HG02571 (cell line): Measurements from ENCODE around the gene TMEM63A.
"Not testable (repeated sequence)": the region's sequence is repeated elsewhere in the genome, so short reads cannot be mapped to it uniquely, and the experiment has no call there.

Experiments
- ATAC-seq: cut with Tn5 transposase; IDR thresholded peaks from one replicate; pipeline ENCODE4 v1.9.1; 2021; ENCODE audit warnings: mild to moderate bottlenecking, moderate library complexity; ENCODE audit not compliant: unreplicated experiment

Gene TMEM63A

GRCh38 chr1:225846331-225847310, 35.6 kb downstream of the TMEM63A start:
- ATAC-seq: no peak

GRCh38 chr1:225845571-225846259, 36.5 kb downstream of the TMEM63A start:
- ATAC-seq: no peak

- no peak for ATAC-seq
Measured at GRCh38 chr1:225845097-225845496, 37.1 kb downstream of the TMEM63A start.

GRCh38 chr1:225844236-225845061, 37.7 kb downstream of the TMEM63A start:
- no peak for ATAC-seq

GRCh38 chr1:225843426-225843795, 38.8 kb downstream of the TMEM63A start:
- no peak for ATAC-seq

- ATAC-seq: no peak
Measured at GRCh38 chr1:225842788-225843425, 39.3 kb downstream of the TMEM63A start.

- ATAC-seq: no peak
Measured at GRCh38 chr1:225842074-225842473, 40.1 kb downstream of the TMEM63A start.

- ATAC-seq: no peak
Measured at GRCh38 chr1:225840713-225841112, 41.5 kb downstream of the TMEM63A start.

- no peak for ATAC-seq
Measured at GRCh38 chr1:225840223-225840610, 42.0 kb downstream of the TMEM63A start.

- ATAC-seq: no peak
Measured at GRCh38 chr1:225838793-225839192, 43.4 kb downstream of the TMEM63A start.

- ATAC-seq: not testable (repeated sequence)
Measured at GRCh38 chr1:225836296-225836695, 45.9 kb downstream of the TMEM63A start.

GRCh38 chr1:225835856-225836255, 46.3 kb downstream of the TMEM63A start:
- ATAC-seq: no peak

- no peak for ATAC-seq
Measured at GRCh38 chr1:225834417-225835329, 47.5 kb downstream of the TMEM63A start.

GRCh38 chr1:225830841-225831240, 51.3 kb downstream of the TMEM63A start:
- ATAC-seq: no peak

- no peak for ATAC-seq
Measured at GRCh38 chr1:225828706-225829345, 53.4 kb downstream of the TMEM63A start.

GRCh38 chr1:225827076-225827475, 55.1 kb downstream of the TMEM63A start:
- no peak for ATAC-seq

GRCh38 chr1:225825607-225826007, 56.6 kb downstream of the TMEM63A start:
- no peak for ATAC-seq

GRCh38 chr1:225825078-225825477, 57.1 kb downstream of the TMEM63A start:
- ATAC-seq: no peak

GRCh38 chr1:225824533-225824941, 57.6 kb downstream of the TMEM63A start:
- no peak for ATAC-seq
